NOMO-1 treated with dmso at 0.1 percent for 144 hours (cell line): Measurements from ENCODE around the gene GKAP1.
A peak's percentile ranks its signal among the peaks of the same experiment; 100 is the strongest.
"Not testable (repeated sequence)": the region's sequence is repeated elsewhere in the genome, so short reads cannot be mapped to it uniquely, and the experiment has no call there.

Source experiments
- DNase-seq: peaks from one replicate; lab custom pipeline; 2025; ENCODE audit not compliant: unreplicated experiment; lab: John Stamatoyannopoulos, UW

Gene GKAP1

GRCh38 chr9:83817356-83818278, at the start of gene GKAP1:
GKAP1 (minus strand) TSS chr9:83817769; CDS start chr9:83806517, 11,252 bp downstream.
- DNase-seq = peak; percentile 14

GRCh38 chr9:83849895-83850294, 32.3 kb upstream of the GKAP1 start:
- DNase-seq = not testable (repeated sequence)

- DNase-seq = not testable (repeated sequence)
Measured at GRCh38 chr9:83837070-83837643, 19.6 kb upstream of the GKAP1 start.

- DNase-seq = not testable (repeated sequence)
Measured at GRCh38 chr9:83830426-83831071, 13.0 kb upstream of the GKAP1 start.

- not testable (repeated sequence) for DNase-seq
Measured at GRCh38 chr9:83824986-83825623, 7.5 kb upstream of the GKAP1 start.

GRCh38 chr9:83817011-83817355, 586 bp downstream of the GKAP1 start:
- DNase-seq = not testable (repeated sequence)

- DNase-seq = not testable (repeated sequence)
Measured at GRCh38 chr9:83815120-83815519, 2.4 kb downstream of the GKAP1 start.

GRCh38 chr9:83809213-83809612, 8.4 kb downstream of the GKAP1 start:
- not testable (repeated sequence) for DNase-seq

GRCh38 chr9:83804454-83804853, 13.1 kb downstream of the GKAP1 start:
- DNase-seq = not testable (repeated sequence)

GRCh38 chr9:83803941-83804340, 13.6 kb downstream of the GKAP1 start:
- not testable (repeated sequence) for DNase-seq

- no peak for DNase-seq
Measured at GRCh38 chr9:83800236-83801033, 17.1 kb downstream of the GKAP1 start.

GRCh38 chr9:83794051-83794450, 23.5 kb downstream of the GKAP1 start:
- no peak for DNase-seq

GRCh38 chr9:83792746-83793145, 24.8 kb downstream of the GKAP1 start:
- DNase-seq = no peak

- DNase-seq = no peak
Measured at GRCh38 chr9:83778164-83778563, 39.4 kb downstream of the GKAP1 start.

GRCh38 chr9:83775932-83776331, 41.6 kb downstream of the GKAP1 start:
- DNase-seq = no peak

- DNase-seq = no peak
Measured at GRCh38 chr9:83772860-83773259, 44.7 kb downstream of the GKAP1 start.

GRCh38 chr9:83765376-83765775, 52.2 kb downstream of the GKAP1 start:
- no peak for DNase-seq

GRCh38 chr9:83754383-83754977, 63.1 kb downstream of the GKAP1 start:
- DNase-seq = no peak

GRCh38 chr9:83749706-83750105, 67.9 kb downstream of the GKAP1 start:
- DNase-seq = no peak

GRCh38 chr9:83744206-83744605, 73.4 kb downstream of the GKAP1 start:
- no peak for DNase-seq
